ENCODE data around the gene TNFRSF18.

TNFRSF18 gene

GRCh38 chr1:1239614-1240347 lies 33.4 kb upstream of the TNFRSF18 start:
- DNase-seq, result no peak

GRCh38 chr1:1239227-1239613 lies 32.8 kb upstream of the TNFRSF18 start:
- no peak for DNase-seq

GRCh38 chr1:1238702-1239178 lies 32.3 kb upstream of the TNFRSF18 start:
- DNase-seq, result no peak

- DNase-seq, result no peak
Observed at GRCh38 chr1:1237874-1238701, 31.7 kb upstream of the TNFRSF18 start.

DNA sequence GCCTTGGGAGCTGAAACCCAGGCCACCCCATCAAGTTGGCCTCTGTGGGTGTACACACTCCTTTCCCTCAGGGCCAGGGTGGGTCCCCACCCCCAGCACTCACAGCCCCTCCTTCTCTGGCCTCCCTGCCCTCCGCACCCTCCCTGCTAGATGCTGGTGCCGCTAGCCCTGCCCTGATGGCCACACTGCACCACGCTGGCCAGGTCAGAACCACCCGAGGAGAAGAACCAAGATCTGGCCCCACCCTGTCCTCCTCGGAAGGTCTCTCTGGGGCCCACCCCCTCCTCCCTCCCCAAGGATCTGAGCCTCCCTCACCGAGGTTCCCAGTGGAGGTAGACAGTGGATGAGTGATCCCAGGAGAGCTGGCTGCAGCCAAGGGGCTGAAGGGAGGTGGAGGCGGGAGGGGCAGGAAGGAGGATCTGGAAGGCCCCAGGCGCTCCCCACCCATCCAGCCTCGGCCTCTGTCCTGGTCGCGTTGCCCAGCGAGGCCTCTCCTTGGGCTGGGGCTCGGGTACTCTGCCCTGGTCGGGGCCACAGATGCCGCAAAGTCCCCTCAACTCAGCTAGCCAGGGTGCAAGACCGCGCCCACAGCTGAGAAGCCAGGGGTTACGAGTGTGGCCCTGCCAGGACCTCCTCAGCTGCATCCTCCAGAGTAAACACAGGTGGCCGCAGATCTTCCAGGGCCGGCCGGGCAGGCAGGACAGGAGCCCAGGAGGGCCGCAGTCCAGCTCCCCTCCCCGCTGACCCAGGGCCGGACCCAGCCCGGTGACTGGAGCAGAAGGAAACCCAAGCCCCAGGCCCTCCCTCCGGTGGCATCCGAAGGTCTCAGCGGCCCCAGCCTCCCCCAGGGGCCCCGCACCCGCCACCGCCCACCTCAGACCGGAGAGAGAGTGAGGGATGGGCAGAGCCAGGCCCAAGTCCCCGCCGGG lies 30.8 kb upstream of the TNFRSF18 start:
- no peak for DNase-seq

DNA sequence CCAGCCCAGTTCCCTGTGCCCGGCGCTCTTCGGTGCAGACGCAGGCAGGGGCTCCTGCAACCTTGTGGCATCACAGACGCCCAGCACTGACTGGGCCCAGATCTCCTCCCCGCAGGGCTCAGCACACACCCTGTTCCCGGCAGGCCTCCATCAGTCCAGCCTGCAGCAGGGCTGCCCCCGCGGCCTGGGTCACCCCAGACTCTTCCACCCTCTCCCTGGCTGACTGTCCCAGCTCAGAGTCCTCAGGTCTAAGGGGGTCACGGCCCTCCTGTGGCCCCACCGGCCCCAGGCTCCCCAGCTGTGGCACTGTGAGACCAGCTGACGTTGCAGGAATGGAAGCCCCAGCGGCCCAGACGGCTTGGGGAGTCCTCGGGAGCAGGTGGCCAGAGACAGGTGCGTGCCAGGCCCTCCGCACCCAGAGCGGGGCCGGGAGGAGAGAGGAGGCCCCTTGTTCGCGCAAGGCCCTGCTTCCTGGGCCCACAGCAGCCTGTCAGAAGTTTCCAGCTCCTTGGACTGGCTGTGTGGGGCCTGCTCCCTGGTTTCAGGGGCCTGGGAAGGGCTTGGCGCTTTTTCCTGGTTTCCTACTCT lies 29.9 kb upstream of the TNFRSF18 start:
- DNase-seq, result no peak

DNA sequence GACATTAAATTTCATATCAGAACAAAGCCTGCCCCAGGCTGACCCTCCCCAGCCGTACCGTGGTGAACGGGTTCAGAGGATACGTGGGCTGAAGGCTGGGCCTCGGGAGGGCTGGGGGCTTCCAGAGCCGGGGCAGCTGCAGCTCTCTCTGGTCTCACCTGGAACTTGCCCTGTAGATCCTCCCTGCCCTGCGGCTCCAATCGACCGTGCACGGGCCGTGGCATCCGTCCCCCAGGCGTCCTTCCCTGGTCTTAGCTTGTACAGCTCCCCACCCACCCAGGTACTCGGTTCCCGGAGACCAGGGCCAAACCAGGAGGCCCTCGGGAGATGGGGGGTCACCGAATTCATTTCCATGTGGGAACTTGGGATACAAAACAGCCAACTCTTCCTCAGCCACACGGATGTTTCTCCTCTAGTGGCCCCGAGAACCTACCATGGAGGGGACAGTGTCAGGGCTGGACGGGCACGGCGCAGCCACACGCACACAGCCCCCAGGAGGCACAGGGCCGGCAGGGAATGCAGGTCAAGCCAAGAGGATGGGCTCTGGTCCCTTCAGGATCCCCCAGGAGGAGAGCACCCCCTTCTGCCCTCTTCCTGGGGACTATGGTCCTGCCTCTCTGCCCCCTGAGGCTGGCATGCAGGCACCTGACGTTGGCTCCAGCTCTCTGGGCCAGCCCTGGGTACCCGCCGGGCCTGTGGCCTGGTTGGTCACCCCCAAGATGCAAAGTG lies 28.8 kb upstream of the TNFRSF18 start:
- DNase-seq, result no peak

DNA sequence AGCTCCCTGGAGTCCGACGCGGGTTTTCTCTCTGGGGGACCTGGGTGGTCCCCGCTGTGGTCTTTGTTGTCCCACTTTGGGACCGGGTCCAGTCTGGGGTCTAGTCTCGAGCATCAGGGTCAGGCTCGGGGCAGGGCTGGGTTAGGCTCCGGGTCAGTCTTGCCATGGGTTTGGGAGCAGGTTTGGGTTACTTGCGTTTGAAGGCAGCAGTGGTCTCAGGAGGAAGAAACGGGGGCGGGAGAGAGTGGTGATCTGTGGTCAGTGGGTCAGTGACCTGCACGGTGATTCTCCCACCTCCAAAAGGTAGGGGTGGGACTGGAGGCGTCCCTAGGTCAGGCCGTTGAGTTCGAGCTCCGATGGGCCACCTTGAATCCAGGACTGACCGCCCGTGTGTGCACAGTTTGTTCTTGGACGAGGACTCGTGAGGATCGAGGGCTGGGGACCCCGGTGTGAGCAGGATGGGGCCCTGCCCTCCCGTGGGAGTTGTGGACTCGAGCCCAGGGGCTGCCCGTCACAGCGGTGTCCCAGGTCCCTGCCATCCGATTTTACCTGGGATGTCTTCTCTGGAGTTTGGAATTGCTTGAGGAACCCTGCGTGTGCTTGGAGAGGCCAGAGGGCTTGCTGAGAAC lies 27.9 kb upstream of the TNFRSF18 start:
- DNase-seq, result no peak

- no peak for DNase-seq
Observed at GRCh38 chr1:1233567-1233892, 27.1 kb upstream of the TNFRSF18 start.

DNA sequence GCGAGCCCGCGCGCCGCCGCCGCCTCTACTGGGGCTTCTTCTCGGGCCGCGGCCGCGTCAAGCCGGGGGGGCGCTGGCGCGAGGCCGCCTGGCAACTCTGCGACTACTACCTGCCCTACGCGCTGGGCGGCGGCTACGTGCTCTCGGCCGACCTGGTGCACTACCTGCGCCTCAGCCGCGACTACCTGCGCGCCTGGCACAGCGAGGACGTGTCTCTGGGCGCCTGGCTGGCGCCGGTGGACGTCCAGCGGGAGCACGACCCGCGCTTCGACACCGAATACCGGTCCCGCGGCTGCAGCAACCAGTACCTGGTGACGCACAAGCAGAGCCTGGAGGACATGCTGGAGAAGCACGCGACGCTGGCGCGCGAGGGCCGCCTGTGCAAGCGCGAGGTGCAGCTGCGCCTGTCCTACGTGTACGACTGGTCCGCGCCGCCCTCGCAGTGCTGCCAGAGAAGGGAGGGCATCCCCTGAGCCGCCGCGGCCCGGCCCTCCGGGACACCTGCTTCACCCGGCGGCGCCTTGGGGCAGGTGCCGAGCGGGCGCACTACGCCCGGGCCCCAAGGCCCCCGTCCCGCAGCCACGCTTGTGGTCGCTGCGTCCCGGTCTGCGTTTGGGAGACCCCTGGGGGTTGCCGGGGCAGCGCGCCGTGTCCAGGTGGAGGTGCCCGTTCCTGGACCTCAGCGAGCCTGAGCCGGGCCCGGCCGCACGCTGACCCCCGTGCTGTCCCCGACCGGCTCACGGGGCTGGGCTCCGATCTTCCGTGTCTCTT lies 26.6 kb upstream of the TNFRSF18 start:
- no peak for DNase-seq

- no peak for DNase-seq
Observed at GRCh38 chr1:1232208-1232795, 25.9 kb upstream of the TNFRSF18 start, which contains the start of gene B3GALT6. B3GALT6 (plus strand) TSS chr1:1232237; CDS start chr1:1232279, 42 bp downstream.

- peak; percentile 97 for DNase-seq
Observed at GRCh38 chr1:1231400-1232207, 25.2 kb upstream of the TNFRSF18 start, which contains the start of gene SDF4. SDF4 (minus strand) TSS chr1:1232001; CDS start chr1:1228772, 3,229 bp downstream.

- no peak for DNase-seq
Observed at GRCh38 chr1:1230656-1231399, 24.4 kb upstream of the TNFRSF18 start.

- no peak for DNase-seq
Observed at GRCh38 chr1:1229770-1230169, 23.4 kb upstream of the TNFRSF18 start.

- DNase-seq, result no peak
Observed at GRCh38 chr1:1228596-1229321, 22.4 kb upstream of the TNFRSF18 start.

DNA sequence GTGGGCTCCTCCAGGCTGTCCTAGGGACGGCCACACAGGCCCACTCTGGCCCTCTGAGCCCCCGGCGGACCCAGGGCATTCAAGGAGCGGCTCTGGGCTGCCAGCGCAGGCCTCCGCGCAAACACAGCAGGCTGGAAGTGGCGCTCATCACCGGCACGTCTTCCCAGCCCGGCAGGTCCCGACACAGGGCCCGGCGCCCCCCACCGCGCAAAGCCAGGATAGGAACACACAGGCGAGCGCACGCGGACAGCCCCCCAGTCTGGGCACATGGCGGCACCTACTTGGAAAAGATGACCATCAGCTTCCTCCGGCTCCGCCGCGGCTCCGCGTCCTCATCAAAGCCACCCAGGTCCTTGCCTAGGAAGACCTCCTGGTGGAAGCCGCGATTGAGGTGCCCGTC lies 21.8 kb upstream of the TNFRSF18 start:
- no peak for DNase-seq

GRCh38 chr1:1227386-1227785 lies 21.0 kb upstream of the TNFRSF18 start:
- DNase-seq, result no peak

Data from GDM1 (cell line).